ENCODE results near the gene GALNT2.

GALNT2 gene

GRCh38 chr1:230052018-230052417 lies 15.0 kb upstream of the GALNT2 start:
- no peak overlapping the region for H3K27ac ChIP-seq
- in situ Hi-C loops (cut with HindIII; ENCODE audit: low pct_ligation_motif_present, low sequenced_read_pairs) = no loop called here
- H3K36me3 ChIP-seq (replicated peaks) = no peaks in the 10 kb centered on the region
- DNase-seq = no peak
- no peaks in the 10 kb centered on the region for H3K27me3 ChIP-seq (replicated peaks)
- no peak overlapping the region for H3K4me3 ChIP-seq (ENCODE audit: low read depth, low read length)
- TF ChIP-seq CTCF (IDR thresholded peaks at IDR 0.05; ENCODE audit: low read depth, low read length, missing control alignments) = no peak

GRCh38 chr1:230052665-230053064 lies 14.4 kb upstream of the GALNT2 start:
- no peak overlapping the region for H3K27ac ChIP-seq
- H3K27me3 ChIP-seq (replicated peaks) = no peaks in the 10 kb centered on the region
- no peak overlapping the region for H3K4me3 ChIP-seq (ENCODE audit: low read depth, low read length)
- TF ChIP-seq CTCF (IDR thresholded peaks at IDR 0.05; ENCODE audit: low read depth, low read length, missing control alignments) = no peak
- no peaks in the 10 kb centered on the region for H3K36me3 ChIP-seq (replicated peaks)
- DNase-seq = no peak
- in situ Hi-C loops (cut with HindIII; ENCODE audit: low pct_ligation_motif_present, low sequenced_read_pairs) = no loop called here

- no peak overlapping the region for H3K27ac ChIP-seq
- in situ Hi-C loops (cut with HindIII; ENCODE audit: low pct_ligation_motif_present, low sequenced_read_pairs) = no loop called here
- no peak for TF ChIP-seq CTCF (IDR thresholded peaks at IDR 0.05; ENCODE audit: low read depth, low read length, missing control alignments)
- DNase-seq = no peak
- H3K36me3 ChIP-seq (replicated peaks) = no peaks in the 10 kb centered on the region
- H3K27me3 ChIP-seq (replicated peaks) = no peaks in the 10 kb centered on the region
- no peak overlapping the region for H3K4me3 ChIP-seq (ENCODE audit: low read depth, low read length)
These were observed 12.8 kb upstream of the GALNT2 start for GRCh38 chr1:230054092-230054749.

- in situ Hi-C loops (cut with HindIII; ENCODE audit: low pct_ligation_motif_present, low sequenced_read_pairs) = no loop called here
- no peak for TF ChIP-seq CTCF (IDR thresholded peaks at IDR 0.05; ENCODE audit: low read depth, low read length, missing control alignments)
These were observed 10.9 kb upstream of the GALNT2 start for GRCh38 chr1:230056098-230056497.

GRCh38 chr1:230057100-230057499 lies 9.9 kb upstream of the GALNT2 start:
- in situ Hi-C loops (cut with HindIII; ENCODE audit: low pct_ligation_motif_present, low sequenced_read_pairs) = no loop called here
- H3K27ac ChIP-seq = no peak overlapping the region
- H3K36me3 ChIP-seq (replicated peaks) = no peaks in the 10 kb centered on the region
- no peak for TF ChIP-seq CTCF (IDR thresholded peaks at IDR 0.05; ENCODE audit: low read depth, low read length, missing control alignments)
- no peak for DNase-seq
- no peak overlapping the region for H3K4me3 ChIP-seq (ENCODE audit: low read depth, low read length)
- H3K27me3 ChIP-seq (replicated peaks) = no peaks in the 10 kb centered on the region

More at GRCh38 chr1:230056098-230056497, 10.9 kb upstream of the GALNT2 start:
- DNase-seq = no peak
- H3K27me3 ChIP-seq (replicated peaks) = no peaks in the 10 kb centered on the region
- no peak overlapping the region for H3K4me3 ChIP-seq (ENCODE audit: low read depth, low read length)
- no peak overlapping the region for H3K27ac ChIP-seq
- no peaks in the 10 kb centered on the region for H3K36me3 ChIP-seq (replicated peaks)
